Erythroblast (primary cell): Measurements from ENCODE around the gene SAMD1.
"Not testable (repeated sequence)": the region's sequence is repeated elsewhere in the genome, so short reads cannot be mapped to it uniquely, and the experiment has no call there.

Experiments
- DNase-seq, 2 experiments: peaks; one replicate each; lab custom pipeline; 2025; lab: John Stamatoyannopoulos, UW
- GATA1 ChIP-seq: IDR thresholded peaks from 2 replicates; pipeline ENCODE4 v1.6.1; 2011; ENCODE audit warnings: low read depth, mild to moderate bottlenecking, control low read depth, low read length, moderate library complexity
- POLR2A ChIP-seq: IDR thresholded peaks from 2 replicates; pipeline ENCODE4 v1.6.1; 2011; ENCODE audit warnings: mild to moderate bottlenecking, low read length

SAMD1 gene

DNA sequence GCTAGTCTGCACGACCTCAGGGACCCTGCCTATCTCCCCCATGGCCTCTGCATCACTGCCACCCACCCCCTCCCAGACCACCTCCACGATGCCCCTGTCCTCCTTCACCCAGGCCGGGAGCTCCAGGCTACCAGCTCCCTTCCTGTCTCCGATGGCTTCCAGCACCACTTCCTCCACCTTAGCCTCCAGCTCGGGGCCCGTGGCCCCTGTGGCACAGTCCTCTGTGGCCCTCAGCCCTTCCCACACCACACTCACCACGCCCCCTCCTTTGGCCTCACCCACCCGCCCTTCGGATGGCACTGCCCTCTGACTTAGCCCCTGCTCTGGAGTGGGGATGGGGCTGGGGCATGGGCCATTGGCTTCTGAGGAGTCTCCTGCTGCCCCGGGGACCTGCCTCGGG, 35.8 kb downstream of the SAMD1 start:
- no peak for TF ChIP-seq GATA1
- TF ChIP-seq POLR2A = no peak
- no peak for DNase-seq

DNA sequence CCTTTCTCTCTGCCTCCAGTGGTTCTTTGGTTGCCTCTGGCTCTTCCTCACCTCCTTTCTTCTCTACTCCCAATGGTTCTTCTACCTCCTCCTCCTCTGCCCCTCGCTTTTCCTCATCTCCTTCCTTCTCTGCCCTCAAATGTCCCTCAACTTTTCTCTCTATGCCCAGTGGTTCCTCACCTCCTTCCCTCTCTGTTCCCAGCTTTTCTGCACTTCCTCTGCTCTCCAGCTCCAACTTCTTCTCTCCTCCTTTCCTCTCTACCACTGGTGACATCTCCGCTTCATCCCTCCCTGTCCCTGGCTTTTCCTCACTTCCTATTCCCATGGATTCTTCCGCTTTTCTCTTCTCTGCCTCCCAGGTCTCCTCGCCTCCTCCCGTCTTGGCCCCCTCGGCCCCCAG, 36.5 kb downstream of the SAMD1 start:
- TF ChIP-seq GATA1 = no peak
- TF ChIP-seq POLR2A = no peak
- no peak for DNase-seq

GRCh38 chr19:14053500-14053899, 37.1 kb downstream of the SAMD1 start:
- no peak for DNase-seq
- TF ChIP-seq GATA1 (no peak), POLR2A (no peak)

GRCh38 chr19:14053032-14053431, 37.5 kb downstream of the SAMD1 start:
- no peak for TF ChIP-seq GATA1
- no peak for TF ChIP-seq POLR2A

DNA sequence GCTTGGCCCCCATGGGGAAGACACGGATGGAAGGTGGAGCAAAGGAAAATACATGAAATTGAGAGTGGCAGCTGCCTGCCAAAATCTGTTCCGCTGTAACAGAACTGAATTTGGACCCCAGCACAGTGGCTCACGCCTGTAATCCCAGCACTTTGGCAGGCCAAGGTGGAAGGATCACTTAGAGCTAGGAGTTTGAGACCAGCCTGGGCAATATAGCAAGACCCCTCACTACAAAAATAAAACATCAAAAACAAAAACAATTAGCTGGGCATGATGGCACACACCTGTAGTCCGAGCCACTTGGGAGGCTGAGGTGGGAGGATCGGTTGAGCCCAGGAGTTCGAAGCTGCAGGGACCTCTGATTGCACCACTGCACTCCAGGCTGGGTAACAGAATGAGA, 38.1 kb downstream of the SAMD1 start:
- DNase-seq = no peak
- TF ChIP-seq POLR2A (no peak), GATA1 (no peak)

More at GRCh38 chr19:14053032-14053431, 37.5 kb downstream of the SAMD1 start:
- DNase-seq = no peak

GRCh38 chr19:14051980-14052379, 38.6 kb downstream of the SAMD1 start:
- no peak for DNase-seq
- TF ChIP-seq POLR2A (no peak), GATA1 (no peak)

DNA sequence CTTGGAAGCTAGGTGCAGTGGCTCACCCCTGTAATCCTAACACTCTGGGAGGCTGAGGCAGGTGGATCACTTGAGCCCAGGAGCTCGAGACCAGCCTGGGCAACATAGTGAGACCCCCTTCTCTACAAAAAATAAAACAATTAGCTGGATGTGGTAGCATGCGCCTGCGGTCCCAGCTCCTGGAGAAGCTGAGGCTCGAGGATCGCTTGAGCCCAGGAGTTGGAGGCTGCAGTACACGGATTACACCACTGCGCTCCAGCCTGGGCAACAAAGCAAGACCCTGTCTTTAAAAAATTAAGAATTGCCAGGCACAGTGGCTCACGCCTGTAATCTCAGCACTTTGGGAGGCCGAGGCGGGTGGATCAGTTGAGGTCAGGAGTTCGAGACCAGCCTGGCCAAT, 39.6 kb downstream of the SAMD1 start:
- DNase-seq = not testable (repeated sequence)

GRCh38 chr19:14050512-14050911, 40.0 kb downstream of the SAMD1 start:
- TF ChIP-seq GATA1 (no peak), POLR2A (no peak)
- DNase-seq = no peak

DNA sequence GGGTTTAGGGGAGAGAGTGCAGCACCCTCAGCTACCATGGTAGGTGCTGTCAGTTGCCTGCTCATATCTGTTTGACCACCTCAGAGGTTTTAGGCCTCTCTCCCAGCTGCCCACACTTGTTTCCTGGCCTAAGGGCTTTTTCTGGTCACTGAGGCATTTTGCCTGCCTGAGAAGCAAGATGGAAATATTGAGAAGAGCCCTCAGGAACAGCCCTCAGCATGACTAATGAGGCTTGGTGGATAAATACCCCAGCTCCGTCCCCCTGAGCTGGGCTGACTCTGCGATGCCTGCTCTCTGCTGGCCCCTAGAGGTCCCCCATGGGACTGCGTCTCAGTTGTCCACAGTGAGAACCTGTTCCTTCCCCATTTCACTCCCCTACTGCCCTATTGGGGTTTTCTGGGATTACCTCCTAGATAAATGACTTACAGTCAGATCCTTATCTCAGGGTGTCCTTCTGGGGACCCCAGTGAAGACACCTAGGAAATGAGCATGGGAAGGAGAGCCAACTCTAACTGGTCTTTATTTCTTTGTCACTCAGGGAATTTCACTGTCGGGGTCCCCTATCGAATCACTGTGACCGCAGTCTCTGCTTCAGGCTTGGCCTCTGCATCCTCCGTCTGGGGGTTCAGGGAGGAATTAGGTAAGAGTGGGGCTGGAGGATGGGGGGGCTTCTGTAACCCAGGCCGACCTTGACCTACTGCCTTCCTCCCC, 42.0 kb downstream of the SAMD1 start:
- DNase-seq = peak; percentile 54 to 69
- TF ChIP-seq POLR2A = no peak
- TF ChIP-seq GATA1 = no peak

- DNase-seq = not testable (repeated sequence)
Observed at GRCh38 chr19:14047866-14048265, 42.7 kb downstream of the SAMD1 start.

DNA sequence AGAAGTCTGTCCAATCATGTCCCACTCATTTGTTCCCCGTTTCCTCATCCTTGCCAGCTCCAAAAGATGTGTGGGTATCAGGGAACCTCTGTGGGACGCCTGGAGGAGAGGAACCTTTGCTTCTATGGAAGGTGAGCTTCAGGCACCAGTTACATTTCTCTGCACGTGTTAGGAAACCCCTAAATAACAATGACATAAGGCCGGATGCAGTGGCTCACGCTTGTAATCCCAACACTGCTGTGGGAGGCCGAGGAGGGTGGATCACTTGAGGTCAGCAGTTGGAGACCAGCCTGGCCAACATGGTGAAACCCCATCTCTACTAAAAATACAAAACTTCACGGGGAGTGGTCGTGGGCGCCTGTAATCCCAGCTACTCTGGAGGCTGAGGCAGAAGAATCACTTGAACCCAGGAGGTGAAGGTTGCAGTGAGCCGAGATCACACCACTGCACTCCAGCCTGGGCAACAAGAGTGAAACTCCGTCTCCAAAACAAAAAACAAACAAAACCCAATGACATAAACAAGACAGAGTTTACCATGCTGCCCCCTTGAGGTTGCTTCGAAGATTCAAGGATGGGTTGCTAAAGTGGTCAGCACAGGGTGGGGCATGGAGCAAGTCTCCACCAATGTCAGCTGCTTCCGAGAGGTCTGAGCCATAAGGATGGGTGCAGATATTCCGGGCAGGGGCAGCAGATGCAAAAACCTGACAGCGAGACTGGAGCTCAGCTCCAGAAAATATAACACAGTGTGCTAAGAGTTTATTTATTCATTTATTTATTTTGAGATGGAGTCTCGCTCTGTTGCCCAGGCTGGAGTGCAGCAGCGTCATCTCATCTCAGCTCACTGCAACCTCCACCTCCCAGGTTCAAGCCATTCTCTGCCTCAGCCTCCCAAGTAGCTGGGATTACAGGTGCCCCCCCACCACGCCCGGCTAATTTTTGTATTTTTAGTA, 47.6 kb downstream of the SAMD1 start:
- peak; percentile 86 to 88 for DNase-seq

DNA sequence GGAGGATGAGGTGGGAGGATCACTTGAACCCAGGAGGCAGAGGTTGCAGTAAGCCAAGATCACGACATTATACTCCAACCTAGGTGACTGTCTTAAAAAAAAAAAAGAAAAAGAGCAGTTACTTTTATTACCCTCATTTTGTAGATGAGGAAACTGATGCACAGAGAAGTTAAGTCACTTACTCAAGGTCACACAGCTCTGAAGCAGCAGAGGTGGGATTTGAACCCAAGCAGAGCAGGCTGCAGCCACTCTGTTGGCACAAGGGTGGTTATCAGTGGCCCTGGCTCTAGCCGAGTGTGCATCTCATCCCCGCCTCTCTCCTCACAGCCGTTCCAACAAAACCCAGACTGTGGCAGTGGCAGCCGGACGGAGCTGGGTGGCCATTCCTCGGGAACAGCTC, 51.4 kb downstream of the SAMD1 start:
- no peak for DNase-seq
- TF ChIP-seq POLR2A (no peak), GATA1 (no peak)
